SK-N-SH treated with all-trans-retinoic acid at 6 μM for 48 hours (cell line): ENCODE data around the gene STARD5.

Experiments
- ATAC-seq: fragments of 200-7000 bp; cut with Tn5 transposase; 3 replicates; pipeline ENCODE4 v1.9.1; 2020; ENCODE audit warnings: mild to moderate bottlenecking, moderate library complexity
- ARNTL ChIP-seq: fragments of 450-650 bp; formaldehyde crosslinking; IDR thresholded peaks from 2 replicates; pipeline ENCODE4 v1.5.0; 2020; ENCODE audit warnings: low read depth, mild to moderate bottlenecking, moderate library complexity, borderline replicate concordance
- BACH2 ChIP-seq: fragments of 250-450 bp; sonication (Bioruptor Pico); IDR thresholded peaks from 2 replicates; pipeline ENCODE4 v1.9.0; 2021; ENCODE audit warnings: mild to moderate bottlenecking, borderline replicate concordance
- CSDC2 ChIP-seq: fragments of 250-450 bp; sonication (Bioruptor Pico); IDR thresholded peaks from 2 replicates; pipeline ENCODE4 v1.5.0; 2020; ENCODE audit warnings: mild to moderate bottlenecking, moderate library complexity
- GLIS3 ChIP-seq: fragments of 250-450 bp; sonication (Bioruptor Pico); IDR thresholded peaks from 2 replicates; pipeline ENCODE4 v1.5.0; 2020; ENCODE audit warnings: mild to moderate bottlenecking, moderate library complexity
- OSR1 ChIP-seq: fragments of 250-450 bp; sonication (Bioruptor Pico); IDR thresholded peaks from 2 replicates; pipeline ENCODE4 v1.8.0; 2022; ENCODE audit warnings: moderate library complexity, mild to moderate bottlenecking, inconsistent platforms
- PATZ1 ChIP-seq: fragments of 250-450 bp; sonication (Bioruptor Pico); IDR thresholded peaks from 2 replicates; pipeline ENCODE4 v1.8.0; 2020; ENCODE audit warnings: mild to moderate bottlenecking, moderate library complexity, borderline replicate concordance
- PPARA ChIP-seq: fragments of 250-450 bp; sonication (Bioruptor Pico); IDR thresholded peaks from 2 replicates; pipeline ENCODE4 v1.5.0; 2020; ENCODE audit warnings: mild to moderate bottlenecking, borderline replicate concordance
- RARB ChIP-seq: fragments of 250-450 bp; sonication (Bioruptor Pico); IDR thresholded peaks from 2 replicates; pipeline ENCODE4 v1.8.0; 2021; ENCODE audit warnings: mild to moderate bottlenecking, moderate library complexity
- SNAI2 ChIP-seq: fragments of 250-450 bp; sonication (Bioruptor Pico); IDR thresholded peaks from 2 replicates; pipeline ENCODE4 v1.5.0; 2020; ENCODE audit warnings: mild to moderate bottlenecking, moderate library complexity
- TCF4 ChIP-seq: fragments of 250-450 bp; sonication (Bioruptor Pico); IDR thresholded peaks from 2 replicates; pipeline ENCODE4 v1.8.0; 2021; ENCODE audit warnings: mild to moderate bottlenecking, moderate library complexity, borderline replicate concordance
- TOX ChIP-seq: fragments of 250-450 bp; sonication (Bioruptor Pico); IDR thresholded peaks from 2 replicates; pipeline ENCODE4 v1.8.0; 2021; ENCODE audit warnings: mild to moderate bottlenecking, moderate library complexity, borderline replicate concordance
- ZC3H10 ChIP-seq: fragments of 250-450 bp; sonication (Bioruptor Pico); IDR thresholded peaks from 2 replicates; pipeline ENCODE4 v1.5.1; 2021; ENCODE audit warnings: mild to moderate bottlenecking, moderate library complexity
- ZFP3 ChIP-seq: fragments of 250-450 bp; sonication (Bioruptor Pico); IDR thresholded peaks from 2 replicates; pipeline ENCODE4 v1.5.0; 2020; ENCODE audit warnings: mild to moderate bottlenecking, moderate library complexity
- ZFP30 ChIP-seq: fragments of 450-650 bp; formaldehyde crosslinking; IDR thresholded peaks from 2 replicates; pipeline ENCODE4 v1.5.0; 2022; ENCODE audit warnings: mild to moderate bottlenecking, moderate library complexity
- ZNF565 ChIP-seq: fragments of 450-650 bp; formaldehyde crosslinking; conservative IDR thresholded peaks from 2 replicates; pipeline ENCODE4 v1.5.0; 2020; ENCODE audit warnings: low read depth, mild to moderate bottlenecking, moderate library complexity
- ZNF8 ChIP-seq: fragments of 450-650 bp; formaldehyde crosslinking; IDR thresholded peaks from 2 replicates; pipeline ENCODE4 v1.5.0; 2020; ENCODE audit warnings: mild to moderate bottlenecking, moderate library complexity
- TF ChIP-seq, protein P1 (sequence below): fragments of 250-450 bp; sonication (Bioruptor Pico); IDR thresholded peaks from 2 replicates; pipeline ENCODE4 v1.8.0; 2021; ENCODE audit warnings: low read depth, mild to moderate bottlenecking, moderate library complexity, borderline replicate concordance
- TF ChIP-seq, protein P2 (sequence below): fragments of 250-450 bp; sonication (Bioruptor Pico); IDR thresholded peaks from 2 replicates; pipeline ENCODE4 v1.5.0; 2020; ENCODE audit warnings: mild to moderate bottlenecking, moderate library complexity
- TF ChIP-seq, protein P3 (sequence below): fragments of 250-450 bp; sonication (Bioruptor Pico); IDR thresholded peaks from 2 replicates; pipeline ENCODE4 v1.5.1; 2020; ENCODE audit warnings: low read depth, mild to moderate bottlenecking, moderate library complexity

STARD5 gene

DNA sequence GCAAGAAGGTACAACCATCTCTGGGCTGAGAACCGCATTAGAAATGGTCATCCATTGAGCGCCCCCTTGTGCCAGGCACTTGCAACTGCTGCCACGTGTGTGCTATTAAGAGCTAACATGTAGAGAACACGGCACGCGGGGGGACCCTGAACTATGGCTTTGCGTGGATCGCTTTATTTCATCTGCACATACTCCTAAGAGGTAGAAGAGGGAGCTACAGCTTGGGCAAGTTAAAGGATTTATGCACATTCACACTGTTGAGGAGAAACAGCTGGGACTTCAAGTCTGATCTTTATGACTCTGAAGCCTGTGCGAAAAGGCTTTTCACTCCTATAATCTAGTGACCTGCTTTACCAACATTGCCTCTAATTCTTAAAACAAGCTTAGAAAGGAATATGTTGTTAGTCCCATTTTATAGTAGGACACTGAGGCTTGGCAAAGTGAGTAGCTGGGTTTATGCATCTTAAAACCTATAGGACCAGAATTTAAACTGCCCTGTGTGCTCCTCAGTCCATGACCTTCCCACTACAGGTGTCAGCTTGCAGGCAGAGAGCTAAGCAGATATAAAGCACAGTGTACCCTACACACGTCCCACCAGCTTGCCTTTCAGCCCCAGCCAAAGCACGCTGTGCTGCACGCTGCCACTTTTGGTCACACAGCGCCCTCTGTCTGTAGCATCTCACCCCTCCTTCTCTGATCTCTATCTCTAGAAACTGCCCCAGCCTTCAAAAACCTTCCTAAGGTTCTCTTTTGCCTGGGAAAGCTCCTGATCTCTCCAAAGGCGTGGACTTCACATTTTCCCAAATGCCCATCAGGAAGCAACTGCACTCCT is 57.8 kb downstream of the STARD5 start:
- TF ChIP-seq GLIS3 (CRISPR knock-in tag) (no peak), ARNTL (CRISPR knock-in tag) (no peak), OSR1 (CRISPR knock-in tag) (no peak), PATZ1 (no peak), ZC3H10 (CRISPR knock-in tag) (no peak), SNAI2 (CRISPR knock-in tag) (no peak), CSDC2 (CRISPR knock-in tag) (no peak), RARB (CRISPR knock-in tag) (no peak), ZNF565 (CRISPR knock-in tag) (no peak), ZFP3 (CRISPR knock-in tag) (no peak), TOX (CRISPR knock-in tag) (no peak), ZNF8 (CRISPR knock-in tag) (no peak)
- TF ChIP-seq, protein P1, sequence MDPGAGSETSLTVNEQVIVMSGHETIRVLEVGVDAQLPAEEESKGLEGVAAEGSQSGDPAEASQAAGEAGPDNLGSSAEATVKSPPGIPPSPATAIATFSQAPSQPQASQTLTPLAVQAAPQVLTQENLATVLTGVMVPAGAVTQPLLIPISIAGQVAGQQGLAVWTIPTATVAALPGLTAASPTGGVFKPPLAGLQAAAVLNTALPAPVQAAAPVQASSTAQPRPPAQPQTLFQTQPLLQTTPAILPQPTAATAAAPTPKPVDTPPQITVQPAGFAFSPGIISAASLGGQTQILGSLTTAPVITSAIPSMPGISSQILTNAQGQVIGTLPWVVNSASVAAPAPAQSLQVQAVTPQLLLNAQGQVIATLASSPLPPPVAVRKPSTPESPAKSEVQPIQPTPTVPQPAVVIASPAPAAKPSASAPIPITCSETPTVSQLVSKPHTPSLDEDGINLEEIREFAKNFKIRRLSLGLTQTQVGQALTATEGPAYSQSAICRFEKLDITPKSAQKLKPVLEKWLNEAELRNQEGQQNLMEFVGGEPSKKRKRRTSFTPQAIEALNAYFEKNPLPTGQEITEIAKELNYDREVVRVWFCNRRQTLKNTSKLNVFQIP = no peak
- TF ChIP-seq, protein P2, sequence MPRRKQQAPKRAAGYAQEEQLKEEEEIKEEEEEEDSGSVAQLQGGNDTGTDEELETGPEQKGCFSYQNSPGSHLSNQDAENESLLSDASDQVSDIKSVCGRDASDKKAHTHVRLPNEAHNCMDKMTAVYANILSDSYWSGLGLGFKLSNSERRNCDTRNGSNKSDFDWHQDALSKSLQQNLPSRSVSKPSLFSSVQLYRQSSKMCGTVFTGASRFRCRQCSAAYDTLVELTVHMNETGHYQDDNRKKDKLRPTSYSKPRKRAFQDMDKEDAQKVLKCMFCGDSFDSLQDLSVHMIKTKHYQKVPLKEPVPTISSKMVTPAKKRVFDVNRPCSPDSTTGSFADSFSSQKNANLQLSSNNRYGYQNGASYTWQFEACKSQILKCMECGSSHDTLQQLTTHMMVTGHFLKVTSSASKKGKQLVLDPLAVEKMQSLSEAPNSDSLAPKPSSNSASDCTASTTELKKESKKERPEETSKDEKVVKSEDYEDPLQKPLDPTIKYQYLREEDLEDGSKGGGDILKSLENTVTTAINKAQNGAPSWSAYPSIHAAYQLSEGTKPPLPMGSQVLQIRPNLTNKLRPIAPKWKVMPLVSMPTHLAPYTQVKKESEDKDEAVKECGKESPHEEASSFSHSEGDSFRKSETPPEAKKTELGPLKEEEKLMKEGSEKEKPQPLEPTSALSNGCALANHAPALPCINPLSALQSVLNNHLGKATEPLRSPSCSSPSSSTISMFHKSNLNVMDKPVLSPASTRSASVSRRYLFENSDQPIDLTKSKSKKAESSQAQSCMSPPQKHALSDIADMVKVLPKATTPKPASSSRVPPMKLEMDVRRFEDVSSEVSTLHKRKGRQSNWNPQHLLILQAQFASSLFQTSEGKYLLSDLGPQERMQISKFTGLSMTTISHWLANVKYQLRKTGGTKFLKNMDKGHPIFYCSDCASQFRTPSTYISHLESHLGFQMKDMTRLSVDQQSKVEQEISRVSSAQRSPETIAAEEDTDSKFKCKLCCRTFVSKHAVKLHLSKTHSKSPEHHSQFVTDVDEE = no peak
- TF ChIP-seq, protein P3, sequence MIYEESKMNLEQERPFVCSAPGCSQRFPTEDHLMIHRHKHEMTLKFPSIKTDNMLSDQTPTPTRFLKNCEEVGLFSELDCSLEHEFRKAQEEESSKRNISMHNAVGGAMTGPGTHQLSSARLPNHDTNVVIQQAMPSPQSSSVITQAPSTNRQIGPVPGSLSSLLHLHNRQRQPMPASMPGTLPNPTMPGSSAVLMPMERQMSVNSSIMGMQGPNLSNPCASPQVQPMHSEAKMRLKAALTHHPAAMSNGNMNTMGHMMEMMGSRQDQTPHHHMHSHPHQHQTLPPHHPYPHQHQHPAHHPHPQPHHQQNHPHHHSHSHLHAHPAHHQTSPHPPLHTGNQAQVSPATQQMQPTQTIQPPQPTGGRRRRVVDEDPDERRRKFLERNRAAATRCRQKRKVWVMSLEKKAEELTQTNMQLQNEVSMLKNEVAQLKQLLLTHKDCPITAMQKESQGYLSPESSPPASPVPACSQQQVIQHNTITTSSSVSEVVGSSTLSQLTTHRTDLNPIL (CRISPR knock-in tag) = no peak
- peak; percentile 98 for ATAC-seq

DNA sequence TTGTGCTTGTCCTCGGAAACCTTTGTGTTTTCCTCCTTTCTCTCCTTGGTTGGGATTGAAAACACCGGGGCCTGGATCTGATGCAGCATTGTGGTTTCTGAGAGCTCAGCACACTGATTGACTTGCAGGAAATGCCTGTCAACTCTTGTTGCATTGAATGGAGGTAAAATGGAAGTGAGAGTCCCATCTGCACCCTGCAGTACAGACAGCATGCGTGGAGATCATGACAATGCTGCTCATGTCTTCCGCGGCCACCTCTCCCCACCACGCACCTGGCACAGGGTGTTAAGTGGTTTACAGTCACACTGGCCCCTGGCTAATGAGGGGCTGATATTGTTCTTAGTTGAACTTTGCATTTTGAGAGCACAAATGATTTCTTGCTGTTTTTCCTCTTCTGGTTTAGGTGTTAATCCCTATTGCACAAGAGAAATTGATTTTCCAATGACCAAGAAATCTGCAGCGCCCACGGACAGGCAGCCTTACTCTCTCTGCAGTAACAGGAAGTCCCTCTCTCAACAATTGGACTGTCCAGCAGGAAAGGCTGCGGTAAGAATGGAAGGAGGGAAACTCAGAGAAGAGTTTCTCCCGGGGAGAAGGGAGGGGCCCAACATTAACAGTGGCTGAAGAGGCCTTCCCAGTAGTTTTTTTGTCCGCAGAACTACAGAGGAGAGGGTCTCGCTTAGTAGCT is 58.5 kb downstream of the STARD5 start:
- no peak for TF ChIP-seq BACH2
- TF ChIP-seq ZFP30 (CRISPR knock-in tag) = no peak
- no peak for TF ChIP-seq SNAI2 (CRISPR knock-in tag)
- no peak for TF ChIP-seq ZNF8 (CRISPR knock-in tag)
- TF ChIP-seq TCF4 (CRISPR knock-in tag) = no peak
- TF ChIP-seq, protein P2 = no peak
- TF ChIP-seq ZNF565 (CRISPR knock-in tag) = no peak
- no peak for TF ChIP-seq GLIS3 (CRISPR knock-in tag)
- no peak for TF ChIP-seq ARNTL (CRISPR knock-in tag)
- no peak for TF ChIP-seq PPARA (CRISPR knock-in tag)
- no peak for TF ChIP-seq ZFP3 (CRISPR knock-in tag)
- TF ChIP-seq, protein P3 (CRISPR knock-in tag) = no peak
- ATAC-seq = peak; percentile 35
